Astrocyte (in vitro differentiated cells and primary cell): ENCODE results near the gene SFTA2.

ENCODE experiments used
- EZH2 ChIP-seq: IDR thresholded peaks from 2 replicates; pipeline ENCODE4 v1.6.1; 2012; ENCODE audit warnings: mild to moderate bottlenecking, low read length, inconsistent platforms; ENCODE audit not compliant: insufficient read depth
- TF ChIP-seq, protein P1 (sequence below): IDR thresholded peaks from 2 replicates; pipeline ENCODE4 v1.5.1; 2011; ENCODE audit warnings: low read depth, mild to moderate bottlenecking, inconsistent platforms, low read length, moderate library complexity; ENCODE audit not compliant: insufficient read depth

DNA sequence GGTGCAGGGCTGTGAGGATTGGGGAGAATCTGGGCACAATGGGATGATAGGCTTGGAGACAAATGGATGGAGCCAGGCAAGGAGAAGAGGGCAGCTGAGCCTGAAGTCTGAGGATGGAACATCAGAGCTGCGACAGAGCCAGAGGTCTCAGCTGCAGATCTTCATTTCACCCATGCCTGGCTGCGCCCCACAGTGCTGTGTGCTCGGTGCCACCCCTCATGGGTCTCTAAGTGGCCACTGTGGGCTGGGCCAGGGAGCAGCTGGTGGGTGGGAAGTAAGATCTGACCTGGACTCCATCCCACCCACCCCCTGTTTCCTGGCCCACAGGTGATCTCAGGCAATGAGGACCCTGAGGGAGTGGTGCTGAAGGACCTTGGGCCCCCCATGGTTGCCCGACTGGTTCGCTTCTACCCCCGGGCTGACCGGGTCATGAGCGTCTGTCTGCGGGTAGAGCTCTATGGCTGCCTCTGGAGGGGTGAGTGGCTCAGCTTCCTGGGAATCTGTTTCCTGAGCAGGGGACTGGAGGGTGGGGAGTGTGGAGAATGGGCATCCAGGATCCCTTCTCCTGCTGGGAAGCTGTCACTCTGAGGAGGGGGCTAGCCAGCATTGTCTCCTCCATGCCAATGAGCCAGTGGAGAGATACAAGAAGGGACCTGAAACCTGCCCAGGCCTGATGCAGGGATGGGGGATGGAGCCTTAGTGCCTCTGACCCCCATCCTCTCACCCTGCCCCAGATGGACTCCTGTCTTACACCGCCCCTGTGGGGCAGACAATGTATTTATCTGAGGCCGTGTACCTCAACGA lies 41.1 kb downstream of the SFTA2 start:
- TF ChIP-seq, protein P1, sequence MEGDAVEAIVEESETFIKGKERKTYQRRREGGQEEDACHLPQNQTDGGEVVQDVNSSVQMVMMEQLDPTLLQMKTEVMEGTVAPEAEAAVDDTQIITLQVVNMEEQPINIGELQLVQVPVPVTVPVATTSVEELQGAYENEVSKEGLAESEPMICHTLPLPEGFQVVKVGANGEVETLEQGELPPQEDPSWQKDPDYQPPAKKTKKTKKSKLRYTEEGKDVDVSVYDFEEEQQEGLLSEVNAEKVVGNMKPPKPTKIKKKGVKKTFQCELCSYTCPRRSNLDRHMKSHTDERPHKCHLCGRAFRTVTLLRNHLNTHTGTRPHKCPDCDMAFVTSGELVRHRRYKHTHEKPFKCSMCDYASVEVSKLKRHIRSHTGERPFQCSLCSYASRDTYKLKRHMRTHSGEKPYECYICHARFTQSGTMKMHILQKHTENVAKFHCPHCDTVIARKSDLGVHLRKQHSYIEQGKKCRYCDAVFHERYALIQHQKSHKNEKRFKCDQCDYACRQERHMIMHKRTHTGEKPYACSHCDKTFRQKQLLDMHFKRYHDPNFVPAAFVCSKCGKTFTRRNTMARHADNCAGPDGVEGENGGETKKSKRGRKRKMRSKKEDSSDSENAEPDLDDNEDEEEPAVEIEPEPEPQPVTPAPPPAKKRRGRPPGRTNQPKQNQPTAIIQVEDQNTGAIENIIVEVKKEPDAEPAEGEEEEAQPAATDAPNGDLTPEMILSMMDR, result no peak
- no peak for TF ChIP-seq EZH2
